Panc1 (cell line): Measurements from ENCODE around the gene RALGAPB. TPM values are rescaled to one million over a fixed set of nuclear protein-coding genes. Genes with fewer than 3 reads are reported as not detected.

Source experiments
- ATAC-seq: fragments of 200-7000 bp; cut with Tn5 transposase; 2 replicates; pipeline ENCODE4 v1.9.1; 2020; ENCODE audit warnings: mild to moderate bottlenecking, moderate library complexity
- Bru-seq: library from RNA; stranded (reverse); fragments of 400-500 nt; gene quantifications from one replicate; lab custom pipeline; 2021; lab: Mats Ljungman, UMichigan
- BruChase-seq, 2 experiments: library from RNA; stranded (reverse); fragments of 400-500 nt; gene quantifications; one replicate each; lab custom pipeline; 2021; lab: Mats Ljungman, UMichigan
- BruUV-seq: library from RNA; stranded (reverse); fragments of 400-500 nt; replicated peaks from 2 replicates; lab custom pipeline; 2021; lab: Mats Ljungman, UMichigan
- CTCF ChIA-PET: fragments of 300-600 bp; sonication (Branson Sonifier 250); formaldehyde crosslinking; loops from one replicate; lab custom pipeline; 2022; ENCODE audit warnings: antibody characterized with exemption; lab: Charles Lee
- POLR2A ChIA-PET: fragments of 300-600 bp; sonication (Branson Sonifier 250); formaldehyde crosslinking; loops from one replicate; lab custom pipeline; 2022; ENCODE audit warnings: antibody characterized with exemption; lab: Charles Lee
- DNase-seq: peaks from one replicate; pipeline ENCODE4 v3.0.0-alpha.2; 2010; ENCODE audit warnings: low read depth, low spot score
- H3K27ac ChIP-seq: 2 replicates; pipeline ENCODE4 v1.5.1; 2011; ENCODE audit warnings: mild to moderate bottlenecking, low read length, inconsistent platforms
- H3K27me3 ChIP-seq: fragments of 200-500 bp; sonication (Bioruptor generic); 2 replicates; pipeline ENCODE4 v1.6.0; 2014; ENCODE audit warnings: low read length, inconsistent platforms; ENCODE audit not compliant: control insufficient read depth, insufficient read depth
- H3K36me3 ChIP-seq: fragments of 200-500 bp; sonication (Bioruptor generic); 2 replicates; pipeline ENCODE4 v1.5.1; 2014; ENCODE audit warnings: inconsistent platforms, mild to moderate bottlenecking, low read length, moderate library complexity; ENCODE audit not compliant: control insufficient read depth, insufficient read depth
- H3K4me1 ChIP-seq: 2 replicates; pipeline ENCODE4 v1.5.1; 2011; ENCODE audit warnings: inconsistent platforms, mild to moderate bottlenecking, low read length, moderate library complexity; ENCODE audit not compliant: control insufficient read depth, insufficient read depth
- H3K4me3 ChIP-seq, 2 experiments: 2 replicates each; pipeline ENCODE4 v1.5.1; 2011 to 2012; ENCODE audit warnings: low read depth in 2 of 2, low read length in 2 of 2, mild to moderate bottlenecking in 2 of 2, inconsistent platforms in 1 of 2, moderate library complexity in 1 of 2
- H3K9me3 ChIP-seq: fragments of 200-500 bp; sonication (Bioruptor generic); 2 replicates; pipeline ENCODE4 v1.5.1; 2014; ENCODE audit warnings: low read depth, mild to moderate bottlenecking, inconsistent platforms, low read length, moderate library complexity; ENCODE audit not compliant: control insufficient read depth, insufficient read depth
- POLR2AphosphoS5 ChIP-seq: IDR thresholded peaks from 2 replicates; pipeline ENCODE4 v1.6.1; 2012; ENCODE audit warnings: mild to moderate bottlenecking, low read depth, low read length, moderate library complexity
- REST ChIP-seq, 2 experiments: IDR thresholded peaks; 2 replicates each; pipeline ENCODE4 v1.6.1; 2011 to 2012; ENCODE audit warnings: low read depth in 2 of 2, control low read depth in 1 of 2, low read length in 1 of 2, mild to moderate bottlenecking in 1 of 2, moderate library complexity in 1 of 2; ENCODE audit not compliant: insufficient read depth in 1 of 2
- SIN3A ChIP-seq: IDR thresholded peaks from 2 replicates; pipeline ENCODE4 v1.6.1; 2012; ENCODE audit warnings: low read depth, mild to moderate bottlenecking, low read length, moderate library complexity, borderline replicate concordance; ENCODE audit not compliant: insufficient read depth
- TCF7L2 ChIP-seq: IDR thresholded peaks from 2 replicates; pipeline ENCODE4 v1.6.1; 2011; ENCODE audit warnings: mild to moderate bottlenecking, low read depth, low read length, inconsistent platforms
- in situ Hi-C: cut with HindIII; loops from 2 replicates; pipeline ENCODE4 v1.10.0; 2016; ENCODE audit warnings: low sequenced_read_pairs, low pct_unique_long_range_greater_than_20kb
- intact Hi-C: fragments of 100-400 bp; cut with micrococcal nuclease; formaldehyde crosslinking; loops from one replicate; pipeline ENCODE4 v1.10.0; 2022; ENCODE audit not compliant: unreplicated experiment
- long read RNA-seq: library from polyadenylated mRNA; unstranded; transcript quantifications from one replicate; pipeline ENCODE4 v2.0.0, GENCODE V29; 2021; ENCODE audit not compliant: unreplicated experiment
- polyA plus RNA-seq: library from polyadenylated mRNA; unstranded; fragments of >200 nt; gene quantifications from one replicate; pipeline ENCODE4 v1.2.1, GENCODE V29; 2012; ENCODE audit warnings: missing spikeins; ENCODE audit not compliant: insufficient read length
- total RNA-seq: library from RNA; stranded (reverse); gene quantifications from one replicate; pipeline ENCODE4 v1.2.1, GENCODE V29; 2021; ENCODE audit not compliant: unreplicated experiment
- TF ChIP-seq, protein P1 (sequence below): fragments of 450-650 bp; IDR thresholded peaks from 2 replicates; pipeline ENCODE4 v1.5.1; 2017; ENCODE audit warnings: mild to moderate bottlenecking

RALGAPB gene
- 33.1 TPM for total RNA-seq
- 14.2 TPM for polyA plus RNA-seq
- percentile 88 among the genes with signal in this experiment for Bru-seq, nascent RNA
- BruChase-seq, experiment 1, labeled RNA remaining after a 2-hour chase, result percentile 86 among the genes with signal in this experiment
- BruChase-seq, experiment 2, labeled RNA remaining after a 6-hour chase, result percentile 85 among the genes with signal in this experiment
- long read RNA-seq, full-length matches to known transcripts, result 2 of 24 reads
- long read RNA-seq, partial matches to known transcripts, result 11 of 24 reads
- long read RNA-seq, other reads (novel, unspliced or antisense), result 11 of 24 reads

- intact Hi-C loops (no loop called here), in situ Hi-C loops (no loop called here)
- Histone ChIP-seq H3K4me1 (peaks cover 26% of the 10 kb centered on the region), H3K27ac (peak within 1 kb of the TSS; percentile 89), H3K4me3 (peak within 1 kb of the TSS; percentile 61 to 90), H3K9me3 (no peaks in the 10 kb centered on the region), H3K27me3 (no peaks in the 10 kb centered on the region), H3K36me3 (no peaks in the 10 kb centered on the region; the same call in 1 of the 2 replicates)
- no TSS peak for BruUV-seq
- ATAC-seq (peak; percentile 98), DNase-seq (peak; percentile 99)
- POLR2A ChIA-PET, result interaction anchor here (0.9 to 1.6 kb wide), 4 partner anchors 12 to 38 kb away, joined by 3 to 5 read pairs (median 3); partner anchors contain the start of gene SNHG17
- CTCF ChIA-PET, result no interaction called here
- TF ChIP-seq REST (IDR thresholded peaks at IDR 0.05; ENCODE audit: insufficient read depth in 1 of 2, low read depth in 2 of 2, low read length in 1 of 2) (0 out of 4 replicates have a peak, but pooled peaks of 1 of the 2 experiments have one; percentile 27), SIN3A (peak; percentile 55; the same call in 1 of the 2 replicates), TCF7L2 (peak; percentile 51; the same call in 1 of the 2 replicates), POLR2AphosphoS5 (peak; percentile 79)
- TF ChIP-seq, protein P1, sequence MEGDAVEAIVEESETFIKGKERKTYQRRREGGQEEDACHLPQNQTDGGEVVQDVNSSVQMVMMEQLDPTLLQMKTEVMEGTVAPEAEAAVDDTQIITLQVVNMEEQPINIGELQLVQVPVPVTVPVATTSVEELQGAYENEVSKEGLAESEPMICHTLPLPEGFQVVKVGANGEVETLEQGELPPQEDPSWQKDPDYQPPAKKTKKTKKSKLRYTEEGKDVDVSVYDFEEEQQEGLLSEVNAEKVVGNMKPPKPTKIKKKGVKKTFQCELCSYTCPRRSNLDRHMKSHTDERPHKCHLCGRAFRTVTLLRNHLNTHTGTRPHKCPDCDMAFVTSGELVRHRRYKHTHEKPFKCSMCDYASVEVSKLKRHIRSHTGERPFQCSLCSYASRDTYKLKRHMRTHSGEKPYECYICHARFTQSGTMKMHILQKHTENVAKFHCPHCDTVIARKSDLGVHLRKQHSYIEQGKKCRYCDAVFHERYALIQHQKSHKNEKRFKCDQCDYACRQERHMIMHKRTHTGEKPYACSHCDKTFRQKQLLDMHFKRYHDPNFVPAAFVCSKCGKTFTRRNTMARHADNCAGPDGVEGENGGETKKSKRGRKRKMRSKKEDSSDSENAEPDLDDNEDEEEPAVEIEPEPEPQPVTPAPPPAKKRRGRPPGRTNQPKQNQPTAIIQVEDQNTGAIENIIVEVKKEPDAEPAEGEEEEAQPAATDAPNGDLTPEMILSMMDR, result peak; percentile 68
Observed at GRCh38 chr20:38472513-38473366, at the start of gene RALGAPB. Gene RALGAPB (plus strand): TSS chr20:38472843. CDS start chr20:38488433, 15,590 bp downstream.

DNA sequence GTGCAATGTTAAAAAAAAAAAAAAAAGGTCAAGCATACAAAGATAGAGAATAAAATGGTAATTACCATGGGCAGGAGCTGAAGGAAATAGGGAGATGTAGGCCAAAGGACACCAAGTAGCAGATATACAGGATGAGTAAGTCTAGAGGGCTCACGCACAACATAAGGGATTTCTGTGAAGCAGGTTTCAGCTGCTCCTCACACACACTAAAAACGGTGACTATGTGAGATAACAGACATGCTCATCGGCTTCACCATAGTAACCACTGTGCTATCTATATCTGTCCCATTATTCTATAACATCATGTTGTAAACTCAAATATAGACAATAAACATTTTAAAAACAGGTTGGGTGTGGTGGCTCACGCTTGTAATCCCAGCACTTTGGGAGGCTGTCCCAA is 49.1 kb upstream of the RALGAPB start:
- Histone ChIP-seq H3K36me3 (peaks cover 46% of the 10 kb centered on the region), H3K4me3 (no peak overlapping the region), H3K27me3 (no peaks in the 10 kb centered on the region), H3K4me1 (0 out of 2 replicates have a peak, but pooled peaks cover 1% of the 10 kb centered on the region), H3K9me3 (no peaks in the 10 kb centered on the region), H3K27ac (no peak overlapping the region)
- TF ChIP-seq POLR2AphosphoS5, result no peak
- TF ChIP-seq SIN3A, result no peak
- TF ChIP-seq REST (IDR thresholded peaks at IDR 0.05; ENCODE audit: insufficient read depth in 1 of 2, low read depth in 2 of 2, low read length in 1 of 2), result no peak
- no peak for TF ChIP-seq TCF7L2
- TF ChIP-seq, protein P1, result no peak
- in situ Hi-C loops, result no loop called here
- ChIA-PET POLR2A (interaction anchor here (0.8 kb wide), 1 partner anchor 109 kb away, joined by 4 read pairs; no protein-coding TSS in a partner anchor), CTCF (no interaction called here)
- intact Hi-C loops, result no loop called here
- DNase-seq (no peak), ATAC-seq (no peak)
- no TSS peak for BruUV-seq
